Nephron (organoid): ENCODE measurements around the gene DLG4.

Experiments used
- H3K27ac Mint-ChIP-seq, 3 experiments: 2 replicates each; pipeline ENCODE4 v1.8.0; 2020; ENCODE audit warnings: mixed read lengths in 3 of 3, mild to moderate bottlenecking in 2 of 3, moderate library complexity in 1 of 3
- H3K27me3 Mint-ChIP-seq: 2 replicates; pipeline ENCODE4 v1.8.0; 2021; ENCODE audit warnings: low read depth, mild to moderate bottlenecking, moderate library complexity, mixed read lengths
- H3K36me3 Mint-ChIP-seq: 2 replicates; pipeline ENCODE4 v1.8.0; 2020; ENCODE audit warnings: low read depth, mixed read lengths
- H3K4me1 Mint-ChIP-seq: 2 replicates; pipeline ENCODE4 v1.8.0; 2020; ENCODE audit warnings: mixed read lengths
- H3K4me3 Mint-ChIP-seq, 3 experiments: 2 replicates each; pipeline ENCODE4 v1.8.0; 2020; ENCODE audit warnings: mild to moderate bottlenecking in 3 of 3, mixed read lengths in 3 of 3, moderate library complexity in 2 of 3
- H3K9me3 Mint-ChIP-seq: 2 replicates; pipeline ENCODE4 v1.8.0; 2020; ENCODE audit warnings: mixed read lengths
- CTCF ChIP-seq, 3 experiments: fragments of 200-600 bp; sonication (generic); IDR thresholded peaks; one replicate each; pipeline ENCODE4 v1.5.0; 2021; ENCODE audit warnings: antibody characterized with exemption in 3 of 3; ENCODE audit not compliant: unreplicated experiment in 3 of 3

DLG4 gene

GRCh38 chr17:7239091-7240027, 19.7 kb upstream of the DLG4 start, which contains the start of gene PHF23:
PHF23 (minus strand) TSS chr17:7239457; CDS start chr17:7239279, 178 bp downstream.
- H3K27me3 Mint-ChIP-seq, result no peaks in the 10 kb centered on the region
- TF ChIP-seq CTCF (IDR thresholded peaks at IDR 0.05; ENCODE audit: unreplicated experiment in 3 of 3), result no peak
- no peaks in the 10 kb centered on the region for H3K9me3 Mint-ChIP-seq
- peak within 1 kb of the TSS; percentile 96 to 100 (median 96) for H3K4me3 Mint-ChIP-seq
- H3K36me3 Mint-ChIP-seq, result peaks cover 63% of the 10 kb centered on the region
- peak within 1 kb of the TSS; percentile 99 for H3K27ac Mint-ChIP-seq
- H3K4me1 Mint-ChIP-seq, result peaks cover 52% of the 10 kb centered on the region

GRCh38 chr17:7238420-7239090, 18.9 kb upstream of the DLG4 start:
- Mint-ChIP-seq H3K36me3 (peaks cover 60% of the 10 kb centered on the region), H3K4me1 (peaks cover 56% of the 10 kb centered on the region), H3K9me3 (no peaks in the 10 kb centered on the region), H3K4me3 (peak overlapping the region; percentile 96 to 100 (median 96)), H3K27ac (peak overlapping the region; percentile 99), H3K27me3 (no peaks in the 10 kb centered on the region)
- no peak for TF ChIP-seq CTCF (IDR thresholded peaks at IDR 0.05; ENCODE audit: unreplicated experiment in 3 of 3)

- peaks cover 57% of the 10 kb centered on the region for H3K36me3 Mint-ChIP-seq
- H3K27me3 Mint-ChIP-seq, result no peaks in the 10 kb centered on the region
- no peaks in the 10 kb centered on the region for H3K9me3 Mint-ChIP-seq
- peaks cover 58% of the 10 kb centered on the region for H3K4me1 Mint-ChIP-seq
- TF ChIP-seq CTCF (IDR thresholded peaks at IDR 0.05; ENCODE audit: unreplicated experiment in 3 of 3), result no peak
- H3K4me3 Mint-ChIP-seq, result peak overlapping the region; percentile 96 to 100 (median 96)
- H3K27ac Mint-ChIP-seq, result peak overlapping the region; percentile 99
Observed at GRCh38 chr17:7237761-7238419, 18.3 kb upstream of the DLG4 start.

- Mint-ChIP-seq H3K36me3 (peaks cover 53% of the 10 kb centered on the region), H3K4me3 (peak overlapping the region; percentile 96 to 100 (median 96)), H3K27me3 (no peaks in the 10 kb centered on the region), H3K4me1 (peaks cover 56% of the 10 kb centered on the region), H3K27ac (peak overlapping the region; percentile 99), H3K9me3 (no peaks in the 10 kb centered on the region)
- no peak for TF ChIP-seq CTCF (IDR thresholded peaks at IDR 0.05; ENCODE audit: unreplicated experiment in 3 of 3)
Observed at GRCh38 chr17:7237266-7237760, 17.7 kb upstream of the DLG4 start.

GRCh38 chr17:7236808-7237207, 17.2 kb upstream of the DLG4 start:
- H3K9me3 Mint-ChIP-seq, result no peaks in the 10 kb centered on the region
- TF ChIP-seq CTCF (IDR thresholded peaks at IDR 0.05; ENCODE audit: unreplicated experiment in 3 of 3), result no peak
- peak overlapping the region; percentile 99 for H3K27ac Mint-ChIP-seq
- H3K27me3 Mint-ChIP-seq, result no peaks in the 10 kb centered on the region
- peaks cover 54% of the 10 kb centered on the region for H3K36me3 Mint-ChIP-seq
- H3K4me3 Mint-ChIP-seq, result peak overlapping the region; percentile 96 to 100 (median 96)
- peaks cover 57% of the 10 kb centered on the region for H3K4me1 Mint-ChIP-seq
